Kidney (tissue), 14 donors: ENCODE measurements around the gene CATSPERD. TPM values are rescaled to one million over a fixed set of nuclear protein-coding genes. Genes with fewer than 3 reads are reported as not detected.

ENCODE experiments used
- DNase-seq, 5 donors: peaks; one replicate each; pipeline ENCODE4 v3.0.0-alpha.2; 2013 to 2020
- FAIRE-seq: peaks from 2 replicates; lab custom pipeline; 2012; peaks lifted over from hg19 to GRCh38; lab: Jason Lieb, UNC
- H3K27ac ChIP-seq, 2 donors: one replicate each; pipeline ENCODE4 v1.7.0; 2013; ENCODE audit warnings: low read depth in 2 of 2, low read length in 2 of 2, inconsistent platforms in 1 of 2
- H3K27me3 ChIP-seq: one replicate; pipeline ENCODE4 v1.7.1; 2013; ENCODE audit warnings: low read length, inconsistent platforms; ENCODE audit not compliant: control insufficient read depth, insufficient read depth
- H3K36me3 ChIP-seq, 3 donors: one replicate each; pipeline versions ENCODE4 v1.7.0 to v1.7.1; 2013; ENCODE audit warnings: low read length in 3 of 3, control low read depth in 1 of 3, inconsistent platforms in 1 of 3; ENCODE audit not compliant: insufficient read depth in 3 of 3, control insufficient read depth in 2 of 3
- H3K4me1 ChIP-seq, 3 donors: one replicate each; pipeline versions ENCODE4 v1.7.0 to v1.7.1; 2013; ENCODE audit warnings: low read length in 3 of 3, inconsistent platforms in 1 of 3, low read depth in 1 of 3; ENCODE audit not compliant: control insufficient read depth in 2 of 3, insufficient read depth in 2 of 3
- H3K4me3 ChIP-seq, 3 donors: one replicate each; pipeline versions ENCODE4 v1.7.0 to v1.8.1; 2013; ENCODE audit warnings: low read length in 3 of 3, control low read depth in 1 of 3, inconsistent platforms in 1 of 3
- H3K9ac ChIP-seq, 3 donors: one replicate each; pipeline versions ENCODE4 v1.7.0 to v1.7.1; 2013; ENCODE audit warnings: low read length in 3 of 3, control low read depth in 1 of 3, inconsistent platforms in 1 of 3
- H3K9me3 ChIP-seq, 3 donors: one replicate each; pipeline versions ENCODE4 v1.7.0 to v1.7.1; 2013; ENCODE audit warnings: low read length in 3 of 3, control low read depth in 1 of 3, inconsistent platforms in 1 of 3; ENCODE audit not compliant: control insufficient read depth in 2 of 3, insufficient read depth in 1 of 3
- CTCF ChIP-seq: IDR thresholded peaks from 3 replicates; pipeline ENCODE4 v1.5.1; 2012; ENCODE audit warnings: mild to moderate bottlenecking, moderate library complexity, borderline replicate concordance; ENCODE audit not compliant: insufficient read depth; ENCODE audit errors: extremely low read depth
- intact Hi-C: fragments of 100-400 bp; cut with DNase I; formaldehyde crosslinking; loops from one replicate; pipeline ENCODE4 v1.11.1; 2022
- polyA plus RNA-seq: library from polyadenylated mRNA; stranded (reverse); fragments of 350-450 nt; fragmentation: Illumina TruSeq; extraction: RNeasy Lipid Tissue Mini Kit (QIAGEN cat#74804); gene quantifications from one replicate; pipeline ENCODE4 v1.2.3, GENCODE V29; 2014; ENCODE audit warnings: low read depth, low replicate concordance; ENCODE audit not compliant: insufficient read depth
- total RNA-seq: library from RNA; stranded (reverse); fragmentation: NEBNext Ultra II Directional; extraction: Animal tissue kit (Norgen Biotek cat#: 25700); gene quantifications from one replicate; pipeline ENCODE4 v1.2.1, GENCODE V29; 2021
- donor health status: control.
- donor health status: control.
- donor health status: control.
- donor health status: control.
- donor health status: control.
- donor health status: DM: yes; HTN: yes; CAD: no.
- donor health status: Normal renal cell carcinoma (clear cell type).

CATSPERD gene
- total and polyA plus RNA-seq, 2 donors from 2014 or later, result not detected

DNA sequence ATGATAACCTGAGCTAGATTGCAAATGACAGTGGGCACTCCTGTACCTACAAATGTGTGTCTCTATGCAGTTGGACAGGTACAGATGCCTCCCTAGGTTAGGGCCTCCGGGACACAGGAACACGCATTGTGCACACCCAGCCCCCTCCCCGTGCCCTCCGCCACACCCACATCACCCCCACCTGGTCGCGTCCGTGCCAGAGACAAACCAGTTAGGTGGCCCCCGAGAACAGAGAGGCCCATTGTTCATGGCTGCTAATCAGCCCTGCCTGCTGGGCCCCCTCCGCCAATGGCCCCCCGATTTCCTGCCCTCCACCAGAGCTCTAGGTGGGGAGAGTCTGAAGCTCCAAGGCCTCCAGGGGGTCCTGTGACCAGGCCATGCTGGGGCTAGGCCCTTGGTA, 98.2 kb downstream of the CATSPERD start:
- H3K9ac ChIP-seq, result no peak overlapping the region
- intact Hi-C loops, result no loop called here
- no peak for FAIRE-seq
- no peaks in the 10 kb centered on the region for H3K9me3 ChIP-seq
- no peaks in the 10 kb centered on the region for H3K4me1 ChIP-seq
- H3K36me3 ChIP-seq, result no peaks in the 10 kb centered on the region
- H3K27me3 ChIP-seq, result no peaks in the 10 kb centered on the region
- DNase-seq, result peak in 1 of 5 donors; percentile 39
- no peak for TF ChIP-seq CTCF
- H3K4me3 ChIP-seq, result no peak overlapping the region
- H3K27ac ChIP-seq, result no peak overlapping the region

- Histone ChIP-seq H3K27me3 (no peaks in the 10 kb centered on the region), H3K36me3 (no peaks in the 10 kb centered on the region), H3K4me1 (no peaks in the 10 kb centered on the region), H3K9ac (no peak overlapping the region), H3K9me3 (no peaks in the 10 kb centered on the region), H3K27ac (no peak overlapping the region), H3K4me3 (no peak overlapping the region)
- FAIRE-seq, result no peak
- intact Hi-C loops, result no loop called here
- peak in 1 of 5 donors; percentile 45 for DNase-seq
- TF ChIP-seq CTCF, result no peak
These were observed 100.3 kb downstream of the CATSPERD start for GRCh38 chr19:5820785-5821184.

GRCh38 chr19:5821521-5822180, 101.2 kb downstream of the CATSPERD start:
- Histone ChIP-seq H3K9me3 (no peaks in the 10 kb centered on the region), H3K4me3 (no peak overlapping the region), H3K27me3 (no peaks in the 10 kb centered on the region), H3K9ac (no peak overlapping the region), H3K36me3 (no peaks in the 10 kb centered on the region), H3K4me1 (no peaks in the 10 kb centered on the region), H3K27ac (no peak overlapping the region)
- intact Hi-C loops, result no loop called here
- no peak for TF ChIP-seq CTCF
- no peak for FAIRE-seq
- DNase-seq, result peak in 1 of 5 donors; percentile 38
